ENCODE data around the gene RC3H1. TPM values are rescaled to one million over a fixed set of nuclear protein-coding genes. Genes with fewer than 3 reads are reported as not detected.
"Not testable (repeated sequence)": the region's sequence is repeated elsewhere in the genome, so short reads cannot be mapped to it uniquely, and the experiment has no call there.

RC3H1 gene
- total RNA-seq, 1 donor: 30.7 TPM

DNA sequence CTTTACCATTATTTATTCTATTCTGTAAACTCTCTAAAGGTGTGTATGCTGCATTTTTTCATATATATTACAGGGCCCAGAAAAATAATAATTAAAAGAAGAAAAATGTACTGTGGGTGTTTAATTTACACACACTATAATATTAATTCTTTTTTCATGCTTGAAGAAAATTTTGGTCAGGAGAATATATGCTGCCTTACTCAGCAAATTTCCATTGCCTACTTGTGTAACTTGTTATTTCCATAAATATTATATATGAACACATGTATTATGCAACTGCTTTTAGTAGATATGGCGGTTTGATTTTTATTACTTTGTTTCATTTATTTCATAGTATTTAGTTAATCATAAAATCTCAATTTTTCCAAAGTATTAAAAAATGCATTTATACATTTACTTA lies 58.7 kb downstream of the RC3H1 start:
- H3K4me3 ChIP-seq (ENCODE audit: low read depth, low read length): no peak overlapping the region
- TF ChIP-seq, protein P1, sequence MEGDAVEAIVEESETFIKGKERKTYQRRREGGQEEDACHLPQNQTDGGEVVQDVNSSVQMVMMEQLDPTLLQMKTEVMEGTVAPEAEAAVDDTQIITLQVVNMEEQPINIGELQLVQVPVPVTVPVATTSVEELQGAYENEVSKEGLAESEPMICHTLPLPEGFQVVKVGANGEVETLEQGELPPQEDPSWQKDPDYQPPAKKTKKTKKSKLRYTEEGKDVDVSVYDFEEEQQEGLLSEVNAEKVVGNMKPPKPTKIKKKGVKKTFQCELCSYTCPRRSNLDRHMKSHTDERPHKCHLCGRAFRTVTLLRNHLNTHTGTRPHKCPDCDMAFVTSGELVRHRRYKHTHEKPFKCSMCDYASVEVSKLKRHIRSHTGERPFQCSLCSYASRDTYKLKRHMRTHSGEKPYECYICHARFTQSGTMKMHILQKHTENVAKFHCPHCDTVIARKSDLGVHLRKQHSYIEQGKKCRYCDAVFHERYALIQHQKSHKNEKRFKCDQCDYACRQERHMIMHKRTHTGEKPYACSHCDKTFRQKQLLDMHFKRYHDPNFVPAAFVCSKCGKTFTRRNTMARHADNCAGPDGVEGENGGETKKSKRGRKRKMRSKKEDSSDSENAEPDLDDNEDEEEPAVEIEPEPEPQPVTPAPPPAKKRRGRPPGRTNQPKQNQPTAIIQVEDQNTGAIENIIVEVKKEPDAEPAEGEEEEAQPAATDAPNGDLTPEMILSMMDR (IDR thresholded peaks at IDR 0.05; ENCODE audit: insufficient read depth, low read depth, low read length): no peak
- no peak for DNase-seq (ENCODE audit: low read depth)

DNA sequence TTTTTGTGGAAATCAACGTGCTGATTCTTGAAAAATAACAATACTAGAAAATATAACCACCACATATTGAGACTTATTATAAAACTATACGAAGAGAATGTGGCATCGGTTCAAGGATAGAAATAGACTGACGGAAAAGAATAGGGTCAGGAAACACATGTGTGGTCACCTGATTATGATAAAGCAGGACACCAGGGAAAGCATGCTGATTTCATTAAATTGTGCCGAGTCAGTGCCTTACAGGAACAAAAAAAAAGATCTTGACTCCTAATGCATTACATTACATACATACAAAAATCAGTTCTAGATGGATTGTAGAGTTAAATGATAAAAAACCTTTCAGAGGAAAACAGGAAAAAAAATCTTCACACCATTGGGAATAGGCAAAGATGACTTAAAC lies 61.5 kb downstream of the RC3H1 start:
- H3K4me3 ChIP-seq (ENCODE audit: low read depth, low read length): no peak overlapping the region
- DNase-seq (ENCODE audit: low read depth): no peak
- TF ChIP-seq, protein P1 (IDR thresholded peaks at IDR 0.05; ENCODE audit: insufficient read depth, low read depth, low read length): no peak

DNA sequence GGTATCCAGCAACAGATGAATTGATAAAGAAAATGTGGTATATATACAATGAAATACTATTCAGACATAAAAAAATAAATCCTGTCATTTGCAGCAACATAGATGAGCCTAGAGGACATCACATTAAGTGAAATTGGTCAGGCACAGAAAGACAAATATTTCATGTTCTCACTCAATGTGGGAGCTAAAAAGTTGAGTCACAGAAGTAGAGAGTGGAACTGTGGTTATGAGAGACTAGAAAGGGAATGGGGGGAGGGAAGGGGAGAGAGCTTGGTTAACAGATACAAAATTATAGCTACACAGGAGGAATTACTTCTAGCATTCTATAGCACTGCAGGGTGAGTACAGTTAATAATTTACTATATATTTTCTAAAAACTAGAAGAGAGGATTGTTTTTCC lies 68.0 kb downstream of the RC3H1 start:
- no peak for DNase-seq (ENCODE audit: low read depth)
- TF ChIP-seq, protein P1 (IDR thresholded peaks at IDR 0.05; ENCODE audit: insufficient read depth, low read depth, low read length): no peak
- H3K4me3 ChIP-seq (ENCODE audit: low read depth, low read length): no peak overlapping the region

GRCh38 chr1:173948594-173948993 lies 73.6 kb downstream of the RC3H1 start:
- no peak for DNase-seq (ENCODE audit: low read depth)
- no peak overlapping the region for H3K4me3 ChIP-seq (ENCODE audit: low read depth, low read length)
- TF ChIP-seq, protein P1 (IDR thresholded peaks at IDR 0.05; ENCODE audit: insufficient read depth, low read depth, low read length): no peak

- no peak for DNase-seq (ENCODE audit: low read depth)
- no peak overlapping the region for H3K4me3 ChIP-seq (ENCODE audit: low read depth, low read length)
- TF ChIP-seq, protein P1 (IDR thresholded peaks at IDR 0.05; ENCODE audit: insufficient read depth, low read depth, low read length): no peak
These were observed 75.7 kb downstream of the RC3H1 start for GRCh38 chr1:173946380-173946921.

GRCh38 chr1:173937062-173937461 lies 85.1 kb downstream of the RC3H1 start:
- no peak overlapping the region for H3K4me3 ChIP-seq (ENCODE audit: low read depth, low read length)
- TF ChIP-seq, protein P1 (IDR thresholded peaks at IDR 0.05; ENCODE audit: insufficient read depth, low read depth, low read length): no peak
- peak; percentile 20 for DNase-seq (ENCODE audit: low read depth)

DNA sequence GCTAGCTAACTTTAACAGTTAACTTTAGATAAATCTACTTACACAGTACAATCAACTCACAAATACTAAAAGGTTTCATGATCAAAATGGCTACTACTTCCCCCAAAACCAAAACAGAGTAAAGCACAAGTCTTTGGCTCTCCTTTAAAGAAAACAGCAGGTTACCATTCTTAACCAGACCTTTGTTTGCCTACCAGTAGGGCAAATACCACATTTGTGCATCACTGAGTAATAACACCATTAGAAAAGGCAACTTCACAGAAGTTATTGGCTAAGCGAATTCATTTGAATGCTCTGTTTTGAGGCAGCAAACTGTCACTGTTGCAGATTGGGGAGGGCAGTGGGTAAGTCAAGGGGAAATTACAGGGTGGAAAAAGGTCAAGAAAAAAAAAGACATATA lies 87.7 kb downstream of the RC3H1 start:
- no peak overlapping the region for H3K4me3 ChIP-seq (ENCODE audit: low read depth, low read length)
- TF ChIP-seq, protein P1 (IDR thresholded peaks at IDR 0.05; ENCODE audit: insufficient read depth, low read depth, low read length): no peak
- DNase-seq (ENCODE audit: low read depth): no peak

- H3K4me3 ChIP-seq (ENCODE audit: low read depth, low read length); DNase-seq (ENCODE audit: low read depth): not testable (repeated sequence)
These were observed 91.6 kb downstream of the RC3H1 start for GRCh38 chr1:173930541-173930940.

All from fibroblast of villous mesenchyme (primary cell).